ENCODE measurements around the gene SRSF6. TPM values are rescaled to one million over a fixed set of nuclear protein-coding genes. Genes with fewer than 3 reads are reported as not detected.

Gene SRSF6
- total RNA-seq, 2 experiments from 2014 or later, result 66.9 to 176 TPM

DNA sequence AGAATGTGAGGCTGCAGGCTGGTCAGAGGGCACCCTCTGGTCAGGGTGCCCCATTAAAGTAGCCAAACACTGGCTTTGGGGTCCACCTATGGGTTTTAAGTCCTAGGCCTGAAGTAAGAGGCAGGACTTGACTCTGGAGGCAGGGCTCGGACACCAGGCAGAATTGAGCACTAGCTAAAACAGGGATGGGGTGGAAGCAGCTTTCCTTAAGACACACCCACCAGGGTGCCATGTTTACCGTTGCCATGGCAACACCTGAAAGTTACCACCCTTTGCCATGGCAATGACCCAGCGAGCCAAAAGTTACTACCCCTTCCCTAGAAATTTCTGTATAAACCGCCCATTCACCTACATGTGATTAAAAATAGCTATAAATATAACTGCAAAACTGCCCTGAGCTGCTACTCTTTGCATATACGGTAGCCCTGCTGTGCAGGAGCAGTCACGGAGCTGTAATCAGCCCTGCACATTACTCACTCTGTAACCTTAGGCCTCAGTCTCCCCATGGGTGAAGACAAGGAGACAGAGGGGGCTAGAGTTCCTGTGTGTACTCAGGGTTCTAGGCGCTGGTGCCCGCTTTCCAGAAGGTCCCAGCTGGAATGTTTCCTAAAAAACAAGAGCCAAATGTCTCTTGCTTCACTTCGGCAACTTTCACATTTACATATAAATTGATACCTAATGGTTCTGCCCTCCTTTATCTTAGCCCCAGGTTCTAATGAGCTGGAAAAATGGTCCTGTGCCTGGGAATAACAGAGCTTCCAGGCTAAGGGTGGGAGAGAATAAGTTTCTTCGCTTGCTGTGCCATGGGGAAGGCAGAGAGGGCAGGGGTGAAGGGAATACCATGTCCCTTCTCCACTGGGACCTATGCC is 27.2 kb upstream of the SRSF6 start:
- no peaks in the 10 kb centered on the region for H3K79me2 ChIP-seq (ENCODE audit: insufficient read depth, low read depth, low read length)
- BruUV-seq (replicated peaks), result no TSS peak
- TF ChIP-seq EZH2phosphoT487 (IDR thresholded peaks at IDR 0.05; ENCODE audit: borderline replicate concordance, low read depth, low read length), result no peak
- TF ChIP-seq, protein P1, sequence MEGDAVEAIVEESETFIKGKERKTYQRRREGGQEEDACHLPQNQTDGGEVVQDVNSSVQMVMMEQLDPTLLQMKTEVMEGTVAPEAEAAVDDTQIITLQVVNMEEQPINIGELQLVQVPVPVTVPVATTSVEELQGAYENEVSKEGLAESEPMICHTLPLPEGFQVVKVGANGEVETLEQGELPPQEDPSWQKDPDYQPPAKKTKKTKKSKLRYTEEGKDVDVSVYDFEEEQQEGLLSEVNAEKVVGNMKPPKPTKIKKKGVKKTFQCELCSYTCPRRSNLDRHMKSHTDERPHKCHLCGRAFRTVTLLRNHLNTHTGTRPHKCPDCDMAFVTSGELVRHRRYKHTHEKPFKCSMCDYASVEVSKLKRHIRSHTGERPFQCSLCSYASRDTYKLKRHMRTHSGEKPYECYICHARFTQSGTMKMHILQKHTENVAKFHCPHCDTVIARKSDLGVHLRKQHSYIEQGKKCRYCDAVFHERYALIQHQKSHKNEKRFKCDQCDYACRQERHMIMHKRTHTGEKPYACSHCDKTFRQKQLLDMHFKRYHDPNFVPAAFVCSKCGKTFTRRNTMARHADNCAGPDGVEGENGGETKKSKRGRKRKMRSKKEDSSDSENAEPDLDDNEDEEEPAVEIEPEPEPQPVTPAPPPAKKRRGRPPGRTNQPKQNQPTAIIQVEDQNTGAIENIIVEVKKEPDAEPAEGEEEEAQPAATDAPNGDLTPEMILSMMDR (conservative IDR thresholded peaks at IDR 0.05; ENCODE audit: low read length), result no peak
- no peaks in the 10 kb centered on the region for H3K9me3 ChIP-seq (ENCODE audit: low read length)
- intact Hi-C loops (cut with micrococcal nuclease; ENCODE audit: unreplicated experiment), result no loop called here
- H3K9me2 ChIP-seq (ENCODE audit: insufficient read depth, low read length), result no peaks in the 10 kb centered on the region
- no peak overlapping the region for H3K4me2 ChIP-seq (ENCODE audit: low read length)
- H4K20me1 ChIP-seq (ENCODE audit: insufficient read depth, low read length), result no peaks in the 10 kb centered on the region
- H2AFZ ChIP-seq (ENCODE audit: low read length), result no peak overlapping the region
- no peaks in the 10 kb centered on the region for H3K4me1 ChIP-seq (ENCODE audit: insufficient read depth, low read length, poor library complexity, severe bottlenecking)
- H3K27ac ChIP-seq (ENCODE audit: low read depth, low read length, poor library complexity, severe bottlenecking), result no peak overlapping the region
- ChIA-PET POLR2A (no interaction called here), CTCF (ENCODE audit: unreplicated experiment) (no interaction called here)
- H3K36me3 ChIP-seq (ENCODE audit: insufficient read depth, low read length), result no peaks in the 10 kb centered on the region
- no peak overlapping the region for H3K4me3 ChIP-seq (ENCODE audit: low read depth, low read length, poor library complexity, severe bottlenecking)
- no peak for DNase-seq (ENCODE audit: low spot score)

DNA sequence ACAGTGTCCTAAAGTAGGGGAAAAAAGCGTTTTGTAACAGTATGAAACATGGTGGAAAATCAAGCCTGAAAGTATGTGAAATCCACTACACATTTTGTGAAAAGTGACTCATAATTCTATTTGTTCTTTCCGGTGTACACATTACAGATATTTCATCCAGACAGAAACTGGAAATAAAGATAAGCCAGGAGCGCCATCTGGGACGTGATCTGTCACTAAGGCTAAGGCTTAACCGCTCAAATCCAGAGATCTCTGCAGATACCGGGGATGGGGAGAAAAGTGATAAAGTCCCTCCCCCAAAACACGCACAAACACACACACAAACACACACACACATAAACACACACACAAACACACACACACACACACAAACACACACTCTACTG is 26.6 kb upstream of the SRSF6 start:
- H3K4me2 ChIP-seq (ENCODE audit: low read length), result no peak overlapping the region
- CTCF ChIA-PET (ENCODE audit: unreplicated experiment), result no interaction called here
- no peaks in the 10 kb centered on the region for H3K9me3 ChIP-seq (ENCODE audit: low read length)
- no peaks in the 10 kb centered on the region for H4K20me1 ChIP-seq (ENCODE audit: insufficient read depth, low read length)
- no peak overlapping the region for H3K4me3 ChIP-seq (ENCODE audit: low read depth, low read length, poor library complexity, severe bottlenecking)
- BruUV-seq (replicated peaks), result no TSS peak
- POLR2A ChIA-PET, result no interaction called here
- no peaks in the 10 kb centered on the region for H3K4me1 ChIP-seq (ENCODE audit: insufficient read depth, low read length, poor library complexity, severe bottlenecking)
- no peak overlapping the region for H2AFZ ChIP-seq (ENCODE audit: low read length)
- no peak overlapping the region for H3K27ac ChIP-seq (ENCODE audit: low read depth, low read length, poor library complexity, severe bottlenecking)
- H3K79me2 ChIP-seq (ENCODE audit: insufficient read depth, low read depth, low read length), result no peaks in the 10 kb centered on the region
- intact Hi-C loops (cut with micrococcal nuclease; ENCODE audit: unreplicated experiment), result no loop called here
- no peaks in the 10 kb centered on the region for H3K36me3 ChIP-seq (ENCODE audit: insufficient read depth, low read length)
- TF ChIP-seq, protein P1 (conservative IDR thresholded peaks at IDR 0.05; ENCODE audit: low read length), result no peak
- no peak for TF ChIP-seq EZH2phosphoT487 (IDR thresholded peaks at IDR 0.05; ENCODE audit: borderline replicate concordance, low read depth, low read length)
- DNase-seq (ENCODE audit: low spot score), result no peak
- H3K9me2 ChIP-seq (ENCODE audit: insufficient read depth, low read length), result no peaks in the 10 kb centered on the region

DNA sequence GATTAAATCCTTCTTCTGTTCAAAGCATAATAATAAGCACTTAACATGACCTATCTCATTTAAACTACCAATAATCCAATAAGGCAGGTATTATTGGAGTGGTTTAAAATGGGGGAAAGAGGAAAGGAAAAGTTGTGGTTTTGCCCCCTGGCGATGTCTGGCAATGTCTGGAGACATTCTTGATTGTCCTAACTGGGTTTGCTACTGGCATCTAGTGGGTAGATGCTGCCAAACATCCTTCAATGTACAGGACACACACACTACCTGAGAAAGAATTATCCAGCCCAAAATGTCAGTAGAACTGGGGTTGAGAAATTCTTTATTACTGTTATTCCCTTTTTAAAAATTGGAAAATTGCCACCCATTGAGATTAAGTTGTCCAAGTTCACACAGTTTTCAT is 25.2 kb upstream of the SRSF6 start:
- Histone ChIP-seq H3K79me2 (ENCODE audit: insufficient read depth, low read depth, low read length) (no peaks in the 10 kb centered on the region), H2AFZ (ENCODE audit: low read length) (no peak overlapping the region), H3K9me3 (ENCODE audit: low read length) (no peaks in the 10 kb centered on the region), H3K4me2 (ENCODE audit: low read length) (no peak overlapping the region), H3K27ac (ENCODE audit: low read depth, low read length, poor library complexity, severe bottlenecking) (no peak overlapping the region), H3K36me3 (ENCODE audit: insufficient read depth, low read length) (no peaks in the 10 kb centered on the region), H3K4me1 (ENCODE audit: insufficient read depth, low read length, poor library complexity, severe bottlenecking) (no peaks in the 10 kb centered on the region), H3K9me2 (ENCODE audit: insufficient read depth, low read length) (no peaks in the 10 kb centered on the region), H4K20me1 (ENCODE audit: insufficient read depth, low read length) (no peaks in the 10 kb centered on the region), H3K4me3 (ENCODE audit: low read depth, low read length, poor library complexity, severe bottlenecking) (no peak overlapping the region)
- intact Hi-C loops (cut with micrococcal nuclease; ENCODE audit: unreplicated experiment), result no loop called here
- ChIA-PET POLR2A (no interaction called here), CTCF (ENCODE audit: unreplicated experiment) (no interaction called here)
- TF ChIP-seq, protein P1 (conservative IDR thresholded peaks at IDR 0.05; ENCODE audit: low read length), result 0 out of 2 replicates have a peak, but pooled peaks have one; percentile 20
- TF ChIP-seq EZH2phosphoT487 (IDR thresholded peaks at IDR 0.05; ENCODE audit: borderline replicate concordance, low read depth, low read length), result no peak
- DNase-seq (ENCODE audit: low spot score), result no peak
- BruUV-seq (replicated peaks), result no TSS peak

All from OCI-LY7 (cell line).